ENCODE results near the gene ANXA3.

DNA sequence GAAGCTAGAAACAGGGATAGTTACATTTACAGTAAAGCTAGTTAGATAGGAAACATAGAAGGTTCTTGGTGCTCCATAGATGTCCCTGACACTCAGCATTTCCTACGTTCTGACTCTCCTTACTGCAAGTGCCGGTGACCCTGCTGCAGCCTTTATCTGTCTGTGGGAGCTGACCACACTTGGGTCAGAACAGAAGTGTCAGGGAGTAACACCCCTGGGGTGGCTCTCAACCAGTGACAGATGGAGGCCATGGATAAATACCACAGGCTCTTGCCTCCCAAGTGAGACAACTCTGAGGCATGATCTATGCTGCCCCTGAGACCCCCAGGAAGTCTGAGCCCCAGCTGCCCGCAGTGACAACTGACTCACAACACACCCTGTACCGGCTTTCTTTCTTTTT, 69.8 kb downstream of the ANXA3 start:
- TF ChIP-seq, protein P1, sequence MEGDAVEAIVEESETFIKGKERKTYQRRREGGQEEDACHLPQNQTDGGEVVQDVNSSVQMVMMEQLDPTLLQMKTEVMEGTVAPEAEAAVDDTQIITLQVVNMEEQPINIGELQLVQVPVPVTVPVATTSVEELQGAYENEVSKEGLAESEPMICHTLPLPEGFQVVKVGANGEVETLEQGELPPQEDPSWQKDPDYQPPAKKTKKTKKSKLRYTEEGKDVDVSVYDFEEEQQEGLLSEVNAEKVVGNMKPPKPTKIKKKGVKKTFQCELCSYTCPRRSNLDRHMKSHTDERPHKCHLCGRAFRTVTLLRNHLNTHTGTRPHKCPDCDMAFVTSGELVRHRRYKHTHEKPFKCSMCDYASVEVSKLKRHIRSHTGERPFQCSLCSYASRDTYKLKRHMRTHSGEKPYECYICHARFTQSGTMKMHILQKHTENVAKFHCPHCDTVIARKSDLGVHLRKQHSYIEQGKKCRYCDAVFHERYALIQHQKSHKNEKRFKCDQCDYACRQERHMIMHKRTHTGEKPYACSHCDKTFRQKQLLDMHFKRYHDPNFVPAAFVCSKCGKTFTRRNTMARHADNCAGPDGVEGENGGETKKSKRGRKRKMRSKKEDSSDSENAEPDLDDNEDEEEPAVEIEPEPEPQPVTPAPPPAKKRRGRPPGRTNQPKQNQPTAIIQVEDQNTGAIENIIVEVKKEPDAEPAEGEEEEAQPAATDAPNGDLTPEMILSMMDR (IDR thresholded peaks at IDR 0.05), result no peak
- no peak for TF ChIP-seq POLR2A (IDR thresholded peaks at IDR 0.05)

Measured in adrenal gland (tissue), 5 donors.